Activated CD4-positive, alpha-beta T cell treated with anti-CD3 and anti-CD28 coated beads, Interleukin-2, amount 10 ng/mL, durations not matched to agents 24 days and 14 days (primary cell): ENCODE data around the gene POLH. TPM values are rescaled to one million over a fixed set of nuclear protein-coding genes. Genes with fewer than 3 reads are reported as not detected.
"Not testable (repeated sequence)": the region's sequence is repeated elsewhere in the genome, so short reads cannot be mapped to it uniquely, and the experiment has no call there.

Experiments used
- DNase-seq: peaks from one replicate; pipeline ENCODE4 v3.0.0; 2022
- H3K27ac Mint-ChIP-seq: one replicate; pipeline ENCODE4 v1.8.0; 2022; ENCODE audit warnings: mild to moderate bottlenecking, mixed read lengths
- H3K27me3 Mint-ChIP-seq: one replicate; pipeline ENCODE4 v1.8.0; 2022; ENCODE audit warnings: mixed read lengths
- H3K36me3 Mint-ChIP-seq: one replicate; pipeline ENCODE4 v1.8.0; 2022; ENCODE audit warnings: low read depth, mild to moderate bottlenecking, mixed read lengths
- H3K4me1 Mint-ChIP-seq: one replicate; pipeline ENCODE4 v1.8.0; 2021; ENCODE audit warnings: mixed read lengths
- H3K4me3 Mint-ChIP-seq: one replicate; pipeline ENCODE4 v1.8.0; 2022; ENCODE audit warnings: mild to moderate bottlenecking, moderate library complexity, mixed read lengths
- H3K9me3 Mint-ChIP-seq: one replicate; pipeline ENCODE4 v1.8.0; 2021; ENCODE audit warnings: mixed read lengths
- intact Hi-C: fragments of 100-400 bp; cut with micrococcal nuclease; formaldehyde crosslinking; loops from one replicate; pipeline ENCODE4 v1.15.1; 2023
- total RNA-seq: library from RNA; stranded (reverse); gene quantifications from 2 replicates; pipeline ENCODE4 v1.2.3, GENCODE V29; 2022

Gene POLH
- total RNA-seq, 1 donor from 2014 or later, result 34.2 TPM

DNA sequence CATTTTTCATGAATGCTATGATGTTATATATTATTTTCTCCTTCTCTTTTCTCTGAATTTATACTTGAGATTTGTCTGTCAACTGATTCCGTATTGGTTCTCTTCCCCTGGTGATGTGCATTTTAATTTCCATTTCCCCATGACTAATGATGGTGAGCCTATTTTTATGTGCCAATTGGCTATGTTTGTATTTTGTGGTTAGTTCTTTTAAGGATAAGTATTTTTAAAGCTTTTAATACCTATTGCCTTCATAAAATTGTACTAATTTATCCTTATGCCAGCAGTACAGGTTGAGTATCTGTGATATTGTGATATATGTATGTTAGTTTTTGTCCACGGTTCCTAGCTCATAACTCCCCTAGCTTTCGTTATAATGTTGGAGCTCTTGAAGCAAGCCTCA lies 2.8 kb downstream of the POLH start:
- H3K4me1 Mint-ChIP-seq, result peaks cover 44% of the 10 kb centered on the region
- intact Hi-C loops, result loop anchor here (5.0 to 10.0 kb wide), 3 partner anchors 194 to 666 kb away; partner anchors contain the start of genes HSP90AB1 and SRF
- H3K36me3 Mint-ChIP-seq, result peaks cover 37% of the 10 kb centered on the region
- peak overlapping the region; percentile 72 for H3K27ac Mint-ChIP-seq
- H3K9me3 Mint-ChIP-seq, result no peaks in the 10 kb centered on the region
- no peaks in the 10 kb centered on the region for H3K27me3 Mint-ChIP-seq
- peak overlapping the region; percentile 95 for H3K4me3 Mint-ChIP-seq
- no peak for DNase-seq

DNA sequence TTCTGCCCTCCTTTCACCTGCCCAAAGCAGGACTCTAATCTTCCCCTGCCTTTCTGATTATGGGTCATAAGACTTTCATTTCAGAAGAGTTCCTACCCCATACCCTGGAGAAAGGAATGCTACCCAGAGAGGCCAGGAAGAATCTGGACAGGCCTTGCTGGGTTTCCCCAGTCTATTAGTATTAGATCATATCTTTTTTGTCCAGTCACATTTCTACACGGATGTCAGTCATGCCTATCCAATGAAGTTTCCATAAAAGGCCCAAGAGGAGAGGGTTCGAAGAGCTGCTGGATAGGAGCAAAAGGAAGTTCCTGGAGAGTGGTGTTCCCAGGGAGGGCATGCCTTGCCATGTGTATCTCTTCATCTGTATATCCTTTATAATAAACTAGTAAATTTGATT lies 3.2 kb downstream of the POLH start:
- Mint-ChIP-seq H3K4me1 (peaks cover 48% of the 10 kb centered on the region), H3K27me3 (no peaks in the 10 kb centered on the region), H3K27ac (peak overlapping the region; percentile 72), H3K9me3 (no peaks in the 10 kb centered on the region), H3K4me3 (peak overlapping the region; percentile 95), H3K36me3 (peaks cover 41% of the 10 kb centered on the region)
- intact Hi-C loops, result loop anchor here (5.0 to 10.0 kb wide), 3 partner anchors 194 to 666 kb away; partner anchors contain the start of genes HSP90AB1 and SRF
- no peak for DNase-seq

DNA sequence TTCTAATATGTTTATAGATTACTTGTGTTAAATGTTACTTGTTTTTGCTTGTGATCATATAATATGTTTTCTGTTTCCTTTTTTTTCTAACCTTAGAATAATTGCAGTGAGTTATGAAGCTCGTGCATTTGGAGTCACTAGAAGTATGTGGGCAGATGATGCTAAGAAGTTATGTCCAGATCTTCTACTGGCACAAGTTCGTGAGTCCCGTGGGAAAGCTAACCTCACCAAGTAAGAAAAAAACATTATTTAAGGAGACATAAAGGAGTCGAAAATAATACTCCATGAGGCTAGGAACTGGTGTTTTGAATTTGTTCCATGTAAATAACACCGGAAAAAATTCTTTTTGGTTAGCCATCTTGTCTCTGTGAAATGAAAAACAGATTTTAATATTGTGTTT lies 6.9 kb downstream of the POLH start:
- Mint-ChIP-seq H3K27me3 (no peaks in the 10 kb centered on the region), H3K36me3 (peaks cover 55% of the 10 kb centered on the region), H3K4me1 (peaks cover 56% of the 10 kb centered on the region), H3K9me3 (no peaks in the 10 kb centered on the region), H3K27ac (peak overlapping the region; percentile 29), H3K4me3 (no peak overlapping the region)
- no peak for DNase-seq
- intact Hi-C loops, result no loop called here

- H3K4me1 Mint-ChIP-seq, result peaks cover 38% of the 10 kb centered on the region
- peak; percentile 85 for DNase-seq
- H3K27me3 Mint-ChIP-seq, result no peaks in the 10 kb centered on the region
- H3K9me3 Mint-ChIP-seq, result no peaks in the 10 kb centered on the region
- H3K36me3 Mint-ChIP-seq, result peaks cover 57% of the 10 kb centered on the region
- H3K4me3 Mint-ChIP-seq, result peak overlapping the region; percentile 45
- peak overlapping the region; percentile 79 for H3K27ac Mint-ChIP-seq
- intact Hi-C loops, result no loop called here
These were observed 9.0 kb downstream of the POLH start for GRCh38 chr6:43584892-43585570.

- H3K36me3 Mint-ChIP-seq, result peaks cover 63% of the 10 kb centered on the region
- DNase-seq, result no peak
- H3K4me1 Mint-ChIP-seq, result peaks cover 32% of the 10 kb centered on the region
- H3K9me3 Mint-ChIP-seq, result no peaks in the 10 kb centered on the region
- no peak overlapping the region for H3K27ac Mint-ChIP-seq
- no peaks in the 10 kb centered on the region for H3K27me3 Mint-ChIP-seq
- H3K4me3 Mint-ChIP-seq, result no peak overlapping the region
- intact Hi-C loops, result no loop called here
These were observed 12.2 kb downstream of the POLH start for GRCh38 chr6:43588194-43588593.

- intact Hi-C loops, H3K27ac Mint-ChIP-seq, H3K4me3 Mint-ChIP-seq, H3K27me3 Mint-ChIP-seq, H3K9me3 Mint-ChIP-seq, DNase-seq: not testable (repeated sequence)
- peaks cover 18% of the 10 kb centered on the region for H3K4me1 Mint-ChIP-seq
- peaks cover 51% of the 10 kb centered on the region for H3K36me3 Mint-ChIP-seq
These were observed 13.6 kb downstream of the POLH start for GRCh38 chr6:43589564-43589963.

DNA sequence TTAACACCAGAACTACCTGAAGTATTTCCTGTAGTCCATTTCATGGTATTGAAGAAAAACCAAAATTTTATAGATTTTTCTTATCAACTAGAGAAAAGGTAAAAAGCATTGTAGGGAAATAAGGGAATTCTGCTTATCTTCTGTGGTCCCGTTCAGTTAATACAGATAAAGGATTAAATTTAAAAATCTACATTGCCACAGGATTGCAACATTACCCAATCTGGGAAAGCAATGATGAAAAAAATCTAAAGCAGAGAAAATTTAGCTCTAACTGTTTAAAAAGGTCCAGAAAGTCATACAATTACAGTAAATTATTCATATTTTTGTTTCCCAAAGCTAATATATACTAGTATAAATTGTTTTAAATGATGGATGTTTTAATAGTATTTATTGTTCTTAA lies 18.0 kb downstream of the POLH start:
- Mint-ChIP-seq H3K4me3 (no peak overlapping the region), H3K4me1 (peaks cover 4% of the 10 kb centered on the region), H3K27ac (no peak overlapping the region), H3K36me3 (peaks cover 40% of the 10 kb centered on the region), H3K27me3 (no peaks in the 10 kb centered on the region), H3K9me3 (no peaks in the 10 kb centered on the region)
- intact Hi-C loops, result no loop called here
- no peak for DNase-seq

DNA sequence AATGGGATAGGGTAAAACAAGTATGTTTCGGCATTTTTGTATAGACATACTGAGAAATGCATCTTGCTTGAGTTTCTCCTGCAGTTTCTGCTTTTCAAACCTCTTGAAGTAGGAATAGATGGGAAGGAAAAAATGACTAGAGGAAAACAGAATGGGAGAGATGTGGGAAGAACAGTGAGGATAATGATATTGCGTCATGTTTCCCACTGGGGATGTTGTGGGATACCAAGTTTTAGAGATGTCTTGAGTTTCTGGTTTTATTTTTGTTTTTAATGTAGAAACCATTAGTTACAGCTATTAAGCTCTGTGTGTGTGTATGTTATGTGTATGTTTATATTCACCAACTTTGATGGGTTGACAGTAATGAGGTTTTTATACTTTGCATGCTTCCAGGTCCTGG lies 24.6 kb downstream of the POLH start:
- H3K27me3 Mint-ChIP-seq, result no peaks in the 10 kb centered on the region
- H3K4me1 Mint-ChIP-seq, result peaks cover 2% of the 10 kb centered on the region
- peaks cover 50% of the 10 kb centered on the region for H3K36me3 Mint-ChIP-seq
- H3K9me3 Mint-ChIP-seq, result no peaks in the 10 kb centered on the region
- no peak overlapping the region for H3K27ac Mint-ChIP-seq
- H3K4me3 Mint-ChIP-seq, result no peak overlapping the region
- intact Hi-C loops, result no loop called here
- DNase-seq, result no peak

DNA sequence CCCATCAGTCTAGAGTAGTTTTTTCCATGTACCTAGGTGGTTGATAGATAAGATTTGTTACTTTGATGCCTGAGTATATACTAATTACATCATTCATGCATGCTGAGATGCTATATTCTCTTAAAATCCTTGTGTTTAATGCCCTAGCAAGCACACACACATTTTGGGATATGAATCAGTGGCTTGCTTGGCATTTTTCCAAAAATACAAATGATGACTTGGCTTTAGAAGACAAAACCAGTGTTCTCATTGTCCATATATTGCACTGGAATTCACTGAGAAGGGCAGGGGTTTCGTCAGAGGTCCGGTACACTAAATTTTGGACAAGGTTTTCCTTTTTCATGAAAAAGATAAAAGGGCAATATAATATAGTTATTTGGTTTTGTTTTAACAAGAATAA lies 28.2 kb downstream of the POLH start:
- no peaks in the 10 kb centered on the region for H3K9me3 Mint-ChIP-seq
- peaks cover 5% of the 10 kb centered on the region for H3K4me1 Mint-ChIP-seq
- H3K27me3 Mint-ChIP-seq, result no peaks in the 10 kb centered on the region
- no peak overlapping the region for H3K4me3 Mint-ChIP-seq
- H3K27ac Mint-ChIP-seq, result no peak overlapping the region
- intact Hi-C loops, result no loop called here
- DNase-seq, result no peak
- peaks cover 52% of the 10 kb centered on the region for H3K36me3 Mint-ChIP-seq

DNA sequence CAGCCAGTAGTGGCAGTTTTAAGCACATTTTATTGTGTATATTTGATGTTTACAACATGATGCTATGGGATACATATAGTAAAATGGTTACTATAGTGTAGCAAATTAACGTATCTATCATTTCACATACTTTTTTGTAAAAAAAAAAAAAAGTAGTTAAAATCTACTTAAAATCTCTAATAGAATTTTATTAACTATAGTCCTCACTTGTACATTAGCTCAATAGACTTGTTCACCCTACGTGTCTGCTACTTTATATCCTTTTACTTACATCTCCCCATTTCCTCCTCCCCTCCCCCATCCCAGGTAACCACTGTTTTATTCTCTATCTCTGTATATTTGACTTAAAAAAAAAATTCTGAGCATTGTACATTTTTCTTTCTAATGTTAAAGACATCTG lies 30.0 kb downstream of the POLH start:
- Mint-ChIP-seq H3K9me3 (no peaks in the 10 kb centered on the region), H3K4me1 (peaks cover 7% of the 10 kb centered on the region), H3K27ac (no peak overlapping the region), H3K4me3 (no peak overlapping the region), H3K36me3 (peaks cover 51% of the 10 kb centered on the region), H3K27me3 (no peaks in the 10 kb centered on the region)
- intact Hi-C loops, result no loop called here
- DNase-seq, result no peak

DNA sequence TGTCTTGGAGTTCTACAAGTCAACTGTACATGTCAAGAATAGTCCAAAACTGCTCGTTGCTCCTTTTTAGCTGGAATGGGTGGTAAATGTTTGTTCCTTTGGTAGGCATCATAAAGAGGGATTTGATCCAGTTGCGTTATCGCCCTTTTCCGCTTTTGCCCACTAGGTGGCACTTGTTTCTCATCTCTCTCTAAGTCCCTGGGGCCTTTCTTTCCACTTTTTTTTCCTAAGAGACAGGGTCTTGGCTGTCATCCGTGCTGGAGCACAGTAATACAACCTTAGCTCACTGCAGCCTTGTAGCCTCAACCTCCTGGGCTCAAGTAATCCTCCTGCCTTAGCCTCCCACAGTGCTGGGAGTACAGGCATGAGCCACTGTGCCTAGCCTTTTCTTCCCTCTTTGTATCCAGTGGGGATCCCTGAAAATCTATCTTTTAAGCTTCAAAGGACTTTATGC lies 32.4 kb downstream of the POLH start:
- Mint-ChIP-seq H3K27me3 (no peaks in the 10 kb centered on the region), H3K4me3 (no peak overlapping the region), H3K9me3 (no peaks in the 10 kb centered on the region), H3K4me1 (peaks cover 7% of the 10 kb centered on the region), H3K36me3 (peaks cover 46% of the 10 kb centered on the region), H3K27ac (no peak overlapping the region)
- peak; percentile 87 for DNase-seq
- intact Hi-C loops, result loop anchor here (1.0 kb wide), 1 partner anchor 471 kb away; no protein-coding TSS in a partner anchor

GRCh38 chr6:43608807-43609206 lies 32.8 kb downstream of the POLH start:
- Mint-ChIP-seq H3K4me3 (no peak overlapping the region), H3K36me3 (peaks cover 48% of the 10 kb centered on the region), H3K9me3 (no peaks in the 10 kb centered on the region), H3K27me3 (no peaks in the 10 kb centered on the region), H3K4me1 (peaks cover 7% of the 10 kb centered on the region), H3K27ac (no peak overlapping the region)
- no peak for DNase-seq
- intact Hi-C loops, result loop anchor here (1.0 kb wide), 1 partner anchor 470 kb away; no protein-coding TSS in a partner anchor

DNA sequence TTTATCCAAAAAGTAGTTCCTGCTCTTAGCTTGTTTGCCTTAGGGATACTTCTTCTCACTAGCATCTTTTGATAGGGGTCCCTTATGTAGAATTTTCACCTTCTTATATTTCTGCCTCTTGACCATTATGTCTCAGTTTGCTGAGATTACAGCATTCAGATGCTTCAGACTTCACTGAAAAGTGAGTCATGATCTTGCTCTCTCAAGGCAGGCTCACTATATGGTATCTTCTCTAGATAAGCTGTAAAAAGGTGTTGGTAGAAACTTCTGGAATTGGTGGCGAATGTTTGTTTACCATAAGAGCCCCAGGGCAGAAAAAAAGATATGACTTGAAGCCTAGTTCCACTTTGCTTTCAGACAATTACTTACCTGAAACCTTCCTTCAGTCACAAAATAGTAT lies 33.4 kb downstream of the POLH start:
- no peaks in the 10 kb centered on the region for H3K27me3 Mint-ChIP-seq
- intact Hi-C loops, result no loop called here
- H3K36me3 Mint-ChIP-seq, result peaks cover 46% of the 10 kb centered on the region
- H3K9me3 Mint-ChIP-seq, result no peaks in the 10 kb centered on the region
- H3K4me1 Mint-ChIP-seq, result peaks cover 7% of the 10 kb centered on the region
- no peak overlapping the region for H3K4me3 Mint-ChIP-seq
- no peak overlapping the region for H3K27ac Mint-ChIP-seq
- no peak for DNase-seq

DNA sequence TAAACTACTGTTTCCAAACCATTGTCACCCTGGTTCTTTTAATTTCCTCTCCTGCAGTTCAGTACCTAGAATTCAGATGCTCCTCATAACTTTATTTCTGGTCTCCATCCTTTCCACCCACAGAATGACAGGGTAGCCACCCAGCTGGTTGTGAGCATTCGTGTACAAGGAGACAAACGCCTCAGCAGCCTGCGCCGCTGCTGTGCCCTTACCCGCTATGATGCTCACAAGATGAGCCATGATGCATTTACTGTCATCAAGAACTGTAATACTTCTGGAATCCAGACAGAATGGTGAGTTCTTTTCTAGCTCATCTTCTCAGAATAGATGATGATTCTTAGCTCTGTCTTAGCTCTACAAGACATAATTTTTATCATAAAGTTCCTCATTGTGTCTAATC lies 34.4 kb downstream of the POLH start:
- Mint-ChIP-seq H3K36me3 (peaks cover 47% of the 10 kb centered on the region), H3K27ac (no peak overlapping the region), H3K27me3 (no peaks in the 10 kb centered on the region), H3K9me3 (no peaks in the 10 kb centered on the region), H3K4me3 (no peak overlapping the region), H3K4me1 (peaks cover 5% of the 10 kb centered on the region)
- DNase-seq, result no peak
- intact Hi-C loops, result no loop called here
